ENCODE measurements around the gene CFDP1. TPM values are rescaled to one million over a fixed set of nuclear protein-coding genes. Genes with fewer than 3 reads are reported as not detected.
"Not testable (repeated sequence)": the region's sequence is repeated elsewhere in the genome, so short reads cannot be mapped to it uniquely, and the experiment has no call there.

The CFDP1 gene
- total RNA-seq, 2 donors from 2014 or later = 88.7 to 117 TPM

DNA sequence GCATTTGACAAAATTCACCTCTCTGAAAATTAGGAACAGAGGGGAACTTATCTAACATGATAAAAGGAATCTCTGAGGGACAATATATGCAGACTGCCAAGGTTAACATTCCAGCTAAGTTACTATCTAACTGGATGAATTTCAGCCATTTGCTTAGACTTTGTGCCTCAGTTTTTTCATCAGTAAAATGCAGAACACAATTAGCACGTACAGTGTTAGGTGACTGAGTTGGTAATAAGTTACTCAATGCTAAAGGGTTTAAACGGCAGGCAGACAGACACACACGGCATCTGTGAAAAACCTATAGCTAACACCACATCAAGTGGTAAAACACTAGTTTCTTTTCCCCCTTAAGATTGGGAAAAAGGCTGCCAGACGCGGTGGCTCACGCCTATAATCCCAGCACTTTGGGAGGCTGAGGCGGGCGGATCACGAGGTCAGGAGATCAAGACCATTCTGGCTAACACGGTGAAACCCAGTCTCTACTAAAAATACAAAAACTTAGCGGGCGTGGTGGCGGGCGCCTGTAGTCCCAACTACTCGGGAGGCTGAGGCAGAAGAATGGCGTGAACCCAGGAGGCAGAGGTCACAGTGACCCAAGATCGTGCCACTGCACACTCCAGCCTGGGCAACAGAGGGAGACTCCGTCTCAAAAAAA is 9.1 kb downstream of the CFDP1 start:
- H3K4me1 ChIP-seq (ENCODE audit: control insufficient read depth, insufficient read depth, low read length); H3K9me3 ChIP-seq (ENCODE audit: control insufficient read depth, low read length); H3K27me3 Mint-ChIP-seq (ENCODE audit: insufficient read depth); H3K4me3 Mint-ChIP-seq; H3K4me3 ChIP-seq (ENCODE audit: low read length); H3K27ac ChIP-seq (ENCODE audit: low read depth, low read length); DNase-seq; H3K9ac ChIP-seq (ENCODE audit: extremely low read depth, low read length, poor library complexity, severe bottlenecking); H3K9me3 Mint-ChIP-seq; H3K36me3 ChIP-seq (ENCODE audit: control insufficient read depth, insufficient read depth, low read length); H3K27me3 ChIP-seq (ENCODE audit: control insufficient read depth, insufficient read depth, low read length, poor library complexity, severe bottlenecking): not testable (repeated sequence)
- WGBS, 2 experiments (ENCODE audit: insufficient coverage in 1 of 2, insufficient read length in 1 of 2) = 84 to 90% methylated on average over 12 to 17 of the region's 18 CpGs
- H3K27ac Mint-ChIP-seq = peak overlapping the region; percentile 84
- H3K36me3 Mint-ChIP-seq (ENCODE audit: low read depth) = peaks cover 15% of the 10 kb centered on the region
- H3K4me1 Mint-ChIP-seq = peaks cover 35% of the 10 kb centered on the region

DNA sequence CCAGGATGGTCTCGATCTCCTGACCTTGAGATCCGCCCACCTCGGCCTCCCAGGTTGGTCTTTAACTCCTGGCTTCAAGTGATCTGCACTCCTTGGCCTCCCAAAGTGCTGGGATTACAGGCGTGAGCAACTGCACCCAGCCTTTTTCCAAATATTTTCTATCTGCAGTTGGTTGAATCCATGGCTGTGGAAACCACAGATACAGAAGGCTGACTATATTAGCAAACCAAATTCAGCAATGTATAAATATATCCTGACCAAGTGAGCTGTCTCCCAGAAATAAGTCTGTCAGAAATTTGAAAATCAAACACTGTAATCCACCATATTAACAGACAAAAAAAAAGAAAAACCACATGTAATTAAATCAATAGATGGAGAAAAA is 9.6 kb downstream of the CFDP1 start:
- Mint-ChIP-seq H3K27ac (peak overlapping the region; percentile 84), H3K9me3 (no peaks in the 10 kb centered on the region), H3K4me3 (no peak overlapping the region), H3K27me3 (ENCODE audit: insufficient read depth) (no peaks in the 10 kb centered on the region), H3K36me3 (ENCODE audit: low read depth) (peaks cover 10% of the 10 kb centered on the region), H3K4me1 (peaks cover 35% of the 10 kb centered on the region)
- Histone ChIP-seq H3K27ac (ENCODE audit: low read depth, low read length) (no peak overlapping the region), H3K9ac (ENCODE audit: extremely low read depth, low read length, poor library complexity, severe bottlenecking) (no peak overlapping the region), H3K4me3 (ENCODE audit: low read length) (no peak overlapping the region), H3K4me1 (ENCODE audit: control insufficient read depth, insufficient read depth, low read length) (no peaks in the 10 kb centered on the region), H3K36me3 (ENCODE audit: control insufficient read depth, insufficient read depth, low read length) (no peaks in the 10 kb centered on the region), H3K27me3 (ENCODE audit: control insufficient read depth, insufficient read depth, low read length, poor library complexity, severe bottlenecking) (no peaks in the 10 kb centered on the region), H3K9me3 (ENCODE audit: control insufficient read depth, low read length) (no peaks in the 10 kb centered on the region)
- DNase-seq = no peak
- TF ChIP-seq, protein P1, sequence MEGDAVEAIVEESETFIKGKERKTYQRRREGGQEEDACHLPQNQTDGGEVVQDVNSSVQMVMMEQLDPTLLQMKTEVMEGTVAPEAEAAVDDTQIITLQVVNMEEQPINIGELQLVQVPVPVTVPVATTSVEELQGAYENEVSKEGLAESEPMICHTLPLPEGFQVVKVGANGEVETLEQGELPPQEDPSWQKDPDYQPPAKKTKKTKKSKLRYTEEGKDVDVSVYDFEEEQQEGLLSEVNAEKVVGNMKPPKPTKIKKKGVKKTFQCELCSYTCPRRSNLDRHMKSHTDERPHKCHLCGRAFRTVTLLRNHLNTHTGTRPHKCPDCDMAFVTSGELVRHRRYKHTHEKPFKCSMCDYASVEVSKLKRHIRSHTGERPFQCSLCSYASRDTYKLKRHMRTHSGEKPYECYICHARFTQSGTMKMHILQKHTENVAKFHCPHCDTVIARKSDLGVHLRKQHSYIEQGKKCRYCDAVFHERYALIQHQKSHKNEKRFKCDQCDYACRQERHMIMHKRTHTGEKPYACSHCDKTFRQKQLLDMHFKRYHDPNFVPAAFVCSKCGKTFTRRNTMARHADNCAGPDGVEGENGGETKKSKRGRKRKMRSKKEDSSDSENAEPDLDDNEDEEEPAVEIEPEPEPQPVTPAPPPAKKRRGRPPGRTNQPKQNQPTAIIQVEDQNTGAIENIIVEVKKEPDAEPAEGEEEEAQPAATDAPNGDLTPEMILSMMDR (conservative IDR thresholded peaks at IDR 0.05) = no peak
- WGBS, 2 experiments (ENCODE audit: insufficient coverage in 1 of 2, insufficient read length in 1 of 2) = 68% methylated on average over 4 of the region's 4 CpGs

DNA sequence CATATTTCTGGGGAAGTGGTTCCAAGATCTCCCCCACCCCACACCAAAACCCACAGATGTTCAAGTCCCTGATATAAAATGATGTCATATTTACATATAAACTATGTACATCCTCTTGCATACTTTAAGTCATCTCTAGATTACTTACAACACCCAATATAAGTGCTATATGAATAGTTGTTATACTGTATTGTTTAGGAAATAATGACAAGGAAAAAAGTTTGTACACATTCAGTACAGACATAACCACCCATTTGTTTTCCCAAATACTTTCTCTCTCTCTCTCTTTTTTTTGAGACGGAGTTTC is 11.5 kb downstream of the CFDP1 start:
- H3K36me3 ChIP-seq (ENCODE audit: control insufficient read depth, insufficient read depth, low read length) = no peaks in the 10 kb centered on the region
- no peaks in the 10 kb centered on the region for H3K4me1 ChIP-seq (ENCODE audit: control insufficient read depth, insufficient read depth, low read length)
- H3K27ac Mint-ChIP-seq = peak overlapping the region; percentile 27
- WGBS, 2 experiments (ENCODE audit: insufficient coverage in 1 of 2, insufficient read length in 1 of 2) = 100% methylated on average over 1 of the region's 1 CpG
- no peaks in the 10 kb centered on the region for H3K9me3 Mint-ChIP-seq
- H3K27me3 ChIP-seq (ENCODE audit: control insufficient read depth, insufficient read depth, low read length, poor library complexity, severe bottlenecking) = no peaks in the 10 kb centered on the region
- H3K4me3 Mint-ChIP-seq = no peak overlapping the region
- no peaks in the 10 kb centered on the region for H3K9me3 ChIP-seq (ENCODE audit: control insufficient read depth, low read length)
- H3K36me3 Mint-ChIP-seq (ENCODE audit: low read depth) = peaks cover 3% of the 10 kb centered on the region
- no peak for DNase-seq
- H3K9ac ChIP-seq (ENCODE audit: extremely low read depth, low read length, poor library complexity, severe bottlenecking) = no peak overlapping the region
- no peak overlapping the region for H3K4me3 ChIP-seq (ENCODE audit: low read length)
- no peak overlapping the region for H3K27ac ChIP-seq (ENCODE audit: low read depth, low read length)
- H3K4me1 Mint-ChIP-seq = peaks cover 37% of the 10 kb centered on the region
- TF ChIP-seq, protein P1 (conservative IDR thresholded peaks at IDR 0.05) = no peak
- no peaks in the 10 kb centered on the region for H3K27me3 Mint-ChIP-seq (ENCODE audit: insufficient read depth)

Data from endodermal cell (in vitro differentiated cells).